CD14-positive monocyte (primary cell): ENCODE data around the gene FBXO22. TPM values are rescaled to one million over a fixed set of nuclear protein-coding genes. Genes with fewer than 3 reads are reported as not detected.
"Not testable (repeated sequence)": the region's sequence is repeated elsewhere in the genome, so short reads cannot be mapped to it uniquely, and the experiment has no call there.

Experiments used
- DNase-seq, 3 donors: peaks; one replicate each; pipeline ENCODE4 v3.0.0-alpha.2; 2011 to 2022
- H2AFZ ChIP-seq: 2 replicates; pipeline ENCODE4 v1.6.0; 2012; ENCODE audit warnings: mild to moderate bottlenecking, low read depth, low read length, inconsistent platforms; ENCODE audit not compliant: insufficient read depth, poor library complexity, severe bottlenecking
- H3K27ac ChIP-seq, 2 donors: 1 replicate in 1 of 2; 2 replicates in 1 of 2; pipeline ENCODE4 v1.5.1; 2012 to 2013; ENCODE audit warnings: low read length in 2 of 2, control low read depth in 1 of 2, inconsistent platforms in 1 of 2, low read depth in 1 of 2, mild to moderate bottlenecking in 1 of 2
- H3K27me3 ChIP-seq, 2 donors: one replicate each; pipeline versions ENCODE4 v1.6.0 to v1.6.1; 2011 to 2013; ENCODE audit warnings: low read length in 2 of 2; ENCODE audit not compliant: control insufficient read depth in 2 of 2, insufficient read depth in 2 of 2
- H3K36me3 ChIP-seq, 2 donors: replicated peaks in 1 of 2; 1 replicate in 1 of 2; 2 replicates in 1 of 2; pipeline versions ENCODE4 v1.5.1 to v1.6.1; 2012 to 2013; ENCODE audit warnings: low read length in 2 of 2, control low read depth in 1 of 2, inconsistent platforms in 1 of 2, mild to moderate bottlenecking in 1 of 2; ENCODE audit not compliant: insufficient read depth in 2 of 2, control insufficient read depth in 1 of 2
- H3K4me1 ChIP-seq, 2 donors: 1 replicate in 1 of 2; 2 replicates in 1 of 2; pipeline versions ENCODE4 v1.5.1 to v1.6.1; 2012 to 2013; ENCODE audit warnings: low read length in 2 of 2, control low read depth in 1 of 2, inconsistent platforms in 1 of 2, mild to moderate bottlenecking in 1 of 2, moderate library complexity in 1 of 2; ENCODE audit not compliant: insufficient read depth in 2 of 2, control insufficient read depth in 1 of 2
- H3K4me2 ChIP-seq: replicated peaks from 2 replicates; pipeline ENCODE3; 2012; ENCODE audit warnings: low read length, moderate library complexity, mild to moderate bottlenecking; ENCODE audit not compliant: poor library complexity, severe bottlenecking; ENCODE audit errors: extremely low read depth
- H3K4me3 ChIP-seq, 3 experiments: fragments of 200-600 bp in 1 of 3; sonication (generic) in 1 of 3; replicated peaks in 1 of 3; 1 replicate in 2 of 3; 2 replicates in 1 of 3; pipeline ENCODE4 v1.5.1; 2011 to 2013; ENCODE audit warnings: low read length in 3 of 3, mild to moderate bottlenecking in 3 of 3, control low read depth in 2 of 3, low read depth in 2 of 3, inconsistent platforms in 1 of 3, moderate library complexity in 1 of 3
- H3K79me2 ChIP-seq: 2 replicates; pipeline ENCODE4 v1.6.0; 2012; ENCODE audit warnings: mild to moderate bottlenecking, control low read depth, inconsistent platforms, low read length, moderate library complexity; ENCODE audit not compliant: insufficient read depth
- H3K9ac ChIP-seq: 2 replicates; pipeline ENCODE4 v1.6.0; 2017; ENCODE audit warnings: low read length, mild to moderate bottlenecking; ENCODE audit not compliant: insufficient read depth, poor library complexity, severe bottlenecking
- H3K9me3 ChIP-seq, 2 donors: replicated peaks in 1 of 2; 1 replicate in 1 of 2; 2 replicates in 1 of 2; pipeline versions ENCODE4 v1.5.1 to v1.6.1; 2012 to 2013; ENCODE audit warnings: low read length in 2 of 2, control low read depth in 1 of 2; ENCODE audit not compliant: control insufficient read depth in 1 of 2, insufficient read depth in 1 of 2
- H4K20me1 ChIP-seq: 2 replicates; pipeline ENCODE4 v1.6.0; 2012; ENCODE audit warnings: mild to moderate bottlenecking, low read length, control low read depth, moderate library complexity; ENCODE audit not compliant: insufficient read depth
- H3K27ac Mint-ChIP-seq, 7 donors: one replicate each; pipeline ENCODE4 v1.8.0; 2020; ENCODE audit warnings: mild to moderate bottlenecking in 7 of 7, mixed read lengths in 7 of 7, moderate library complexity in 6 of 7, inconsistent platforms in 2 of 7
- H3K27me3 Mint-ChIP-seq, 3 donors: one replicate each; pipeline ENCODE4 v1.8.0; 2021 to 2022; ENCODE audit warnings: low read depth in 3 of 3, mild to moderate bottlenecking in 3 of 3, mixed read lengths in 3 of 3, moderate library complexity in 3 of 3, inconsistent platforms in 1 of 3
- H3K36me3 Mint-ChIP-seq, 2 donors: one replicate each; pipeline ENCODE4 v1.8.0; 2020; ENCODE audit warnings: mixed read lengths in 2 of 2, inconsistent platforms in 1 of 2, mild to moderate bottlenecking in 1 of 2
- H3K4me1 Mint-ChIP-seq: one replicate; pipeline ENCODE4 v1.8.0; 2020; ENCODE audit warnings: mild to moderate bottlenecking, mixed read lengths
- H3K4me3 Mint-ChIP-seq, 2 donors: one replicate each; pipeline ENCODE4 v1.8.0; 2020; ENCODE audit warnings: mild to moderate bottlenecking in 2 of 2, mixed read lengths in 2 of 2, moderate library complexity in 1 of 2
- H3K9me3 Mint-ChIP-seq, 7 donors: one replicate each; pipeline ENCODE4 v1.8.0; 2020 to 2022; ENCODE audit warnings: mixed read lengths in 7 of 7, mild to moderate bottlenecking in 6 of 7, moderate library complexity in 6 of 7, inconsistent platforms in 2 of 7
- WGBS: methylation state at CpG from one replicate; pipeline ENCODE4 v1.1.5; 2013; ENCODE audit warnings: missing lambda C conversion rate; ENCODE audit not compliant: insufficient coverage; 5-methylcytosine and 5-hydroxymethylcytosine counted together
- intact Hi-C, 2 donors: fragments of 100-400 bp; cut with micrococcal nuclease; formaldehyde crosslinking; loops; one replicate each; pipeline versions ENCODE4 v1.15.0 to v1.15.1; 2023
- polyA plus RNA-seq, 3 donors: library from polyadenylated mRNA; depleted of rRNA in 1 of 3; unstranded in 2 of 3; stranded (reverse) in 1 of 3; fragments of 300-500 nt in 2 of 3; fragments of >200 nt in 1 of 3; fragmentation: Illumina TruSeq in 2 of 3; gene quantifications; 1 replicate in 2 of 3; 2 replicates in 1 of 3; pipeline ENCODE4 v1.2.3, GENCODE V29; 2012 to 2021
- TF ChIP-seq, protein P1 (sequence below): fragments of 200-600 bp; IDR thresholded peaks from one replicate; pipeline ENCODE4 v1.8.0; 2022; ENCODE audit warnings: antibody characterized with exemption, mild to moderate bottlenecking

FBXO22 gene
- polyA plus RNA-seq, 3 donors: 4.2 to 12.8 (median 12.3) TPM

DNA sequence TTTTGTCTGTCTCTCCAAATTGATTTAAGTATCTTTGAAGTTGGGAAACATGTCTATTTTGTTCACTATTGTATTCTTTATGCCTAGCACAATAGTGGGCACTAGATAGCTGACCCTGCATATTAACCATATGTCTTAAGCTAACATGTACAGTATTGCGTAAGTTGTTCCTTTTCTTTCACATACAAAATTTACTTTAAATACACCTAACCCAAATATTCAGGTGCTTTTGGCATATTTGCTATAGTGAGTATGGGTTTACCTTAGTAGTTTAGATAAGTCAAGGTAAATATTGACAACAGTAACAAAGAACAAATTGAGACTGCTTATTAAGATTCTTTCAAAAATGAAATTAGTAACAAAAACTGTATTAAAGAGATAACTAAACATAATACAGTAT lies 57.7 kb downstream of the FBXO22 start:
- Histone ChIP-seq H3K27ac (no peak overlapping the region), H3K4me2 (no peak overlapping the region), H3K79me2 (no peaks in the 10 kb centered on the region), H3K4me1 (no peaks in the 10 kb centered on the region), H3K9me3 (no peaks in the 10 kb centered on the region), H2AFZ (no peak overlapping the region), H3K9ac (no peak overlapping the region), H3K4me3 (no peak overlapping the region), H4K20me1 (no peaks in the 10 kb centered on the region), H3K27me3 (no peaks in the 10 kb centered on the region), H3K36me3 (no peaks in the 10 kb centered on the region)
- WGBS: no CpG with 5 or more reads among the region's 1 CpG
- Mint-ChIP-seq H3K27ac (no peak overlapping the region), H3K36me3 (peaks cover 5% of the 10 kb centered on the region in 2 donors), H3K9me3 (peaks cover 0 to 7% (median 3%) of the 10 kb centered on the region in 7 donors), H3K4me1 (no peaks in the 10 kb centered on the region), H3K4me3 (no peak overlapping the region), H3K27me3 (no peaks in the 10 kb centered on the region)
- TF ChIP-seq, protein P1, sequence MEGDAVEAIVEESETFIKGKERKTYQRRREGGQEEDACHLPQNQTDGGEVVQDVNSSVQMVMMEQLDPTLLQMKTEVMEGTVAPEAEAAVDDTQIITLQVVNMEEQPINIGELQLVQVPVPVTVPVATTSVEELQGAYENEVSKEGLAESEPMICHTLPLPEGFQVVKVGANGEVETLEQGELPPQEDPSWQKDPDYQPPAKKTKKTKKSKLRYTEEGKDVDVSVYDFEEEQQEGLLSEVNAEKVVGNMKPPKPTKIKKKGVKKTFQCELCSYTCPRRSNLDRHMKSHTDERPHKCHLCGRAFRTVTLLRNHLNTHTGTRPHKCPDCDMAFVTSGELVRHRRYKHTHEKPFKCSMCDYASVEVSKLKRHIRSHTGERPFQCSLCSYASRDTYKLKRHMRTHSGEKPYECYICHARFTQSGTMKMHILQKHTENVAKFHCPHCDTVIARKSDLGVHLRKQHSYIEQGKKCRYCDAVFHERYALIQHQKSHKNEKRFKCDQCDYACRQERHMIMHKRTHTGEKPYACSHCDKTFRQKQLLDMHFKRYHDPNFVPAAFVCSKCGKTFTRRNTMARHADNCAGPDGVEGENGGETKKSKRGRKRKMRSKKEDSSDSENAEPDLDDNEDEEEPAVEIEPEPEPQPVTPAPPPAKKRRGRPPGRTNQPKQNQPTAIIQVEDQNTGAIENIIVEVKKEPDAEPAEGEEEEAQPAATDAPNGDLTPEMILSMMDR: no peak
- no peak for DNase-seq
- intact Hi-C loops: no loop called here

DNA sequence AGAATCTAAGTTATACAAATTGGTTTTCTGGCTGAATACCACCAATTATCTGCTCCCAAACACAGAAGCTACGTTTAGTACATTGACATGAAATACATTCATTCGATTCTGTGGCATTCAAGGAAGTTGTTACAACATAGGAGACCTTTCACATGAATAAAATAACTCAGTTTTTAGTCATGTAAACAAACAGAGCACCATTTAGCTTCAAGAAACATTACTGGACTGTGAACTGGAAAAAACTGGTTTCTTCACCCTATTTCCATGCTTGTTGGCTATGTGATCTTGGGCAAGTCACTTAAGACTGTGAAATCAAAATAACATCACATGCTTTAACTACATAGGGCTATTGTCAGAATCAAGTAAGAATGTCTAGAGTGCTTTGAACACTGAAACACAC lies 62.4 kb downstream of the FBXO22 start:
- TF ChIP-seq, protein P1: no peak
- Histone ChIP-seq H3K27ac (no peak overlapping the region), H3K27me3 (no peaks in the 10 kb centered on the region), H3K4me1 (no peaks in the 10 kb centered on the region), H3K79me2 (no peaks in the 10 kb centered on the region), H4K20me1 (no peaks in the 10 kb centered on the region), H2AFZ (peak overlapping the region; percentile 4), H3K9ac (no peak overlapping the region), H3K4me2 (no peak overlapping the region), H3K9me3 (no peaks in the 10 kb centered on the region), H3K36me3 (no peaks in the 10 kb centered on the region), H3K4me3 (no peak overlapping the region)
- no peak overlapping the region for H3K4me3 Mint-ChIP-seq
- H3K9me3 Mint-ChIP-seq: peaks cover 0 to 7% (median 3%) of the 10 kb centered on the region in 7 donors
- no peak for DNase-seq
- no peaks in the 10 kb centered on the region for H3K27me3 Mint-ChIP-seq
- no peak overlapping the region for H3K27ac Mint-ChIP-seq
- H3K36me3 Mint-ChIP-seq: peaks cover 1 to 7% of the 10 kb centered on the region in 2 donors
- intact Hi-C loops: no loop called here
- WGBS: no CpG with 5 or more reads among the region's 2 CpGs
- H3K4me1 Mint-ChIP-seq: no peaks in the 10 kb centered on the region

DNA sequence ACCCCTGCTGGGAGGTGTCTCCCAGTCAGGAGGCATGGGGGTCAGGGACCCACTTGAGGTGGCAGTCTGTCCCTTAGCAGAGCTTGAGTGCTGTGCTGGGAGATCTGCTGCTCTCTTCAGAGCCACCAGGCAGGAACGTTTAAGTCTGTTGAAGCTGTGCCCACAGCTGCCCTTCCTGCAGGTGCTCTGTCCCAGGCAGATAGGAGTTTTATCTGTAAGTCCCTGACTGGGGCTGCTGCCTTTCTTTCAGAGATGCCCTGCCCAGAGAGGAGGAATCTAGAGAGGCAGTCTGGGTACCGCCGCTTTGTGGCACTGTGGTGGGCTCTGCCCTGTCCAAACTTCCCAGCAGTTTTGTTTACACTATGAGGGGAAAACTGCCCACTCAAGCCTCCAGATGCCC lies 73.1 kb downstream of the FBXO22 start:
- H3K4me1 Mint-ChIP-seq, H3K4me1 ChIP-seq, DNase-seq, H4K20me1 ChIP-seq, H3K4me3 Mint-ChIP-seq, H2AFZ ChIP-seq, H3K36me3 ChIP-seq, H3K36me3 Mint-ChIP-seq, H3K27me3 Mint-ChIP-seq, H3K9ac ChIP-seq, H3K27ac ChIP-seq, H3K4me3 ChIP-seq, intact Hi-C loops, H3K79me2 ChIP-seq, H3K27me3 ChIP-seq, H3K27ac Mint-ChIP-seq, H3K4me2 ChIP-seq: not testable (repeated sequence)
- H3K9me3 Mint-ChIP-seq: peaks cover 0 to 25% (median 13%) of the 10 kb centered on the region in 7 donors
- no CpG with 5 or more reads among the region's 3 CpGs for WGBS
- peaks cover 0 to 10% of the 10 kb centered on the region in 2 donors for H3K9me3 ChIP-seq
